ENCODE data around the gene MKX. TPM values are rescaled to one million over a fixed set of nuclear protein-coding genes. Genes with fewer than 3 reads are reported as not detected.

MKX gene
- total RNA-seq, 4 donors from 2014 or later, result 0.28 to 0.94 TPM; not detected in 2

GRCh38 chr10:27759483-27760272, 14.1 kb upstream of the MKX start:
- TF ChIP-seq CTCF (IDR thresholded peaks at IDR 0.05) (no peak), POLR2A (IDR thresholded peaks at IDR 0.05) (no peak)
- DNase-seq, result no peak
- Histone ChIP-seq H3K27me3 (no peaks in the 10 kb centered on the region), H3K4me1 (no peaks in the 10 kb centered on the region), H3K27ac (no peak overlapping the region), H3K4me3 (no peak overlapping the region), H3K36me3 (no peaks in the 10 kb centered on the region), H3K9me3 (no peaks in the 10 kb centered on the region)

GRCh38 chr10:27752673-27753237, 7.1 kb upstream of the MKX start:
- no peak for DNase-seq
- H3K27me3 ChIP-seq, result no peaks in the 10 kb centered on the region
- no peak for TF ChIP-seq CTCF (IDR thresholded peaks at IDR 0.05)
- TF ChIP-seq POLR2A (IDR thresholded peaks at IDR 0.05), result no peak
- no peak overlapping the region for H3K4me3 ChIP-seq
- no peaks in the 10 kb centered on the region for H3K4me1 ChIP-seq
- H3K36me3 ChIP-seq, result no peaks in the 10 kb centered on the region
- no peaks in the 10 kb centered on the region for H3K9me3 ChIP-seq
- H3K27ac ChIP-seq, result no peak overlapping the region

GRCh38 chr10:27748601-27749000, 3.0 kb upstream of the MKX start:
- H3K4me1 ChIP-seq, result peaks cover 0 to 31% (median 3%) of the 10 kb centered on the region in 4 donors
- peaks cover 0 to 25% of the 10 kb centered on the region in 2 donors for H3K27me3 ChIP-seq
- H3K27ac ChIP-seq, result no peak overlapping the region
- no peaks in the 10 kb centered on the region for H3K36me3 ChIP-seq
- TF ChIP-seq CTCF (IDR thresholded peaks at IDR 0.05) (no peak), POLR2A (IDR thresholded peaks at IDR 0.05) (no peak)
- no peak overlapping the region for H3K4me3 ChIP-seq
- DNase-seq, result no peak
- H3K9me3 ChIP-seq, result no peaks in the 10 kb centered on the region

GRCh38 chr10:27747096-27747451, 1.5 kb upstream of the MKX start:
- DNase-seq, result no peak
- H3K4me1 ChIP-seq, result peaks cover 0 to 41% (median 8%) of the 10 kb centered on the region in 4 donors
- peaks cover 0 to 25% of the 10 kb centered on the region in 2 donors for H3K27me3 ChIP-seq
- H3K27ac ChIP-seq, result no peak overlapping the region
- H3K4me3 ChIP-seq, result no peak overlapping the region
- no peaks in the 10 kb centered on the region for H3K9me3 ChIP-seq
- no peak for TF ChIP-seq POLR2A (IDR thresholded peaks at IDR 0.05)
- no peak for TF ChIP-seq CTCF (IDR thresholded peaks at IDR 0.05)
- no peaks in the 10 kb centered on the region for H3K36me3 ChIP-seq

- H3K27me3 ChIP-seq, result peaks cover 0 to 25% of the 10 kb centered on the region in 2 donors
- H3K27ac ChIP-seq, result no peak overlapping the region
- TF ChIP-seq POLR2A (IDR thresholded peaks at IDR 0.05) (no peak), CTCF (IDR thresholded peaks at IDR 0.05) (no peak)
- H3K4me1 ChIP-seq, result peaks cover 0 to 45% (median 8%) of the 10 kb centered on the region in 4 donors
- H3K4me3 ChIP-seq, result peak overlapping the region in 2 of 4 donors; percentile 71 to 73
- DNase-seq, result no peak
- H3K9me3 ChIP-seq, result no peaks in the 10 kb centered on the region
- H3K36me3 ChIP-seq, result no peaks in the 10 kb centered on the region
Observed at GRCh38 chr10:27746397-27747095, 927 bp upstream of the MKX start.
